HL-60 (cell line): ENCODE results near the gene JARID2.

Experiments used
- CTCF ChIP-seq: IDR thresholded peaks from one replicate; pipeline ENCODE4 v1.5.1; 2011; ENCODE audit warnings: low read length, control low read depth, inconsistent platforms; ENCODE audit not compliant: insufficient read depth
- SPI1 ChIP-seq: IDR thresholded peaks from 2 replicates; pipeline ENCODE4 v1.6.1; 2012; ENCODE audit warnings: low read depth, mild to moderate bottlenecking, borderline replicate concordance
- TF ChIP-seq, protein P1 (sequence below): IDR thresholded peaks from 2 replicates; pipeline ENCODE4 v1.6.1; 2012; ENCODE audit warnings: low read depth; ENCODE audit not compliant: insufficient replicate concordance

DNA sequence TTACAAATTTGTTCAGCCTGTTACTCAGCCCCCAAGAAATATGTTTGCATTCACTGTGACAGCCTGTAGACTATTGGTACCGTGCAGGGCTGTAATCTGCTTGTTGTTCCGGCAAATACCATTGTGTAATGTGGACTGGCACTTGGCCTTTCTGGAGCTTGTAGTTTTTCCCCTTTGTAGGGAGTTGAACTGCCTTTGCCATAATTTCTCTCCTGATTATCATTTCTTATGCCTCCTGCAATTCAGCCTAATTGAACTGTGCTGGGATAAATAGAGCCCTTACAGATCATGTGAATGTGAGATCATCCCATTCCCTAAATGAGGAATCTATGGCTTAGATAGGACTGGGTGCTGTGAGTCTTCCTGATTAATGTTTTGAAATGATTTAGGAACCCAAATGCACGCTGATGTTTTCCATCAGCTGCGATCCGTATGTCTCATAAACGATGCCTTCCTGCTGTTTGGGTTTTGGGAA, 185.1 kb downstream of the JARID2 start:
- TF ChIP-seq CTCF (no peak), SPI1 (no peak)
- TF ChIP-seq, protein P1, sequence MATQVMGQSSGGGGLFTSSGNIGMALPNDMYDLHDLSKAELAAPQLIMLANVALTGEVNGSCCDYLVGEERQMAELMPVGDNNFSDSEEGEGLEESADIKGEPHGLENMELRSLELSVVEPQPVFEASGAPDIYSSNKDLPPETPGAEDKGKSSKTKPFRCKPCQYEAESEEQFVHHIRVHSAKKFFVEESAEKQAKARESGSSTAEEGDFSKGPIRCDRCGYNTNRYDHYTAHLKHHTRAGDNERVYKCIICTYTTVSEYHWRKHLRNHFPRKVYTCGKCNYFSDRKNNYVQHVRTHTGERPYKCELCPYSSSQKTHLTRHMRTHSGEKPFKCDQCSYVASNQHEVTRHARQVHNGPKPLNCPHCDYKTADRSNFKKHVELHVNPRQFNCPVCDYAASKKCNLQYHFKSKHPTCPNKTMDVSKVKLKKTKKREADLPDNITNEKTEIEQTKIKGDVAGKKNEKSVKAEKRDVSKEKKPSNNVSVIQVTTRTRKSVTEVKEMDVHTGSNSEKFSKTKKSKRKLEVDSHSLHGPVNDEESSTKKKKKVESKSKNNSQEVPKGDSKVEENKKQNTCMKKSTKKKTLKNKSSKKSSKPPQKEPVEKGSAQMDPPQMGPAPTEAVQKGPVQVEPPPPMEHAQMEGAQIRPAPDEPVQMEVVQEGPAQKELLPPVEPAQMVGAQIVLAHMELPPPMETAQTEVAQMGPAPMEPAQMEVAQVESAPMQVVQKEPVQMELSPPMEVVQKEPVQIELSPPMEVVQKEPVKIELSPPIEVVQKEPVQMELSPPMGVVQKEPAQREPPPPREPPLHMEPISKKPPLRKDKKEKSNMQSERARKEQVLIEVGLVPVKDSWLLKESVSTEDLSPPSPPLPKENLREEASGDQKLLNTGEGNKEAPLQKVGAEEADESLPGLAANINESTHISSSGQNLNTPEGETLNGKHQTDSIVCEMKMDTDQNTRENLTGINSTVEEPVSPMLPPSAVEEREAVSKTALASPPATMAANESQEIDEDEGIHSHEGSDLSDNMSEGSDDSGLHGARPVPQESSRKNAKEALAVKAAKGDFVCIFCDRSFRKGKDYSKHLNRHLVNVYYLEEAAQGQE, result no peak
